Nephron progenitor cell (in vitro differentiated cells): ENCODE data around the gene ZNF142.

Experiments used
- DNase-seq: peaks from one replicate; pipeline ENCODE4 v3.0.0; 2021
- H3K27ac Mint-ChIP-seq: 2 replicates; pipeline ENCODE4 v1.8.0; 2021; ENCODE audit warnings: mild to moderate bottlenecking, moderate library complexity, mixed read lengths
- H3K27me3 Mint-ChIP-seq: 2 replicates; pipeline ENCODE4 v1.8.0; 2021; ENCODE audit warnings: mild to moderate bottlenecking, low read depth, mixed read lengths; ENCODE audit not compliant: poor library complexity
- H3K36me3 Mint-ChIP-seq: 2 replicates; pipeline ENCODE4 v1.8.0; 2021; ENCODE audit warnings: low read depth, mixed read lengths
- H3K4me1 Mint-ChIP-seq: 2 replicates; pipeline ENCODE4 v1.8.0; 2021; ENCODE audit warnings: mixed read lengths
- H3K4me3 Mint-ChIP-seq: 2 replicates; pipeline ENCODE4 v1.8.0; 2021; ENCODE audit warnings: mild to moderate bottlenecking, moderate library complexity, mixed read lengths
- H3K9me3 Mint-ChIP-seq: 2 replicates; pipeline ENCODE4 v1.8.0; 2021; ENCODE audit warnings: mild to moderate bottlenecking, moderate library complexity, mixed read lengths
- CTCF ChIP-seq: fragments of 200-600 bp; sonication (generic); IDR thresholded peaks from 2 replicates; pipeline ENCODE4 v1.5.0; 2021; ENCODE audit warnings: antibody characterized with exemption

ZNF142 gene

GRCh38 chr2:218662377-218662776, 3.0 kb upstream of the ZNF142 start:
- Mint-ChIP-seq H3K27ac (peak overlapping the region; percentile 41), H3K27me3 (peaks cover 3% of the 10 kb centered on the region), H3K36me3 (peaks cover 45% of the 10 kb centered on the region), H3K9me3 (no peaks in the 10 kb centered on the region), H3K4me3 (no peak overlapping the region), H3K4me1 (peaks cover 28% of the 10 kb centered on the region)
- no peak for TF ChIP-seq CTCF
- DNase-seq = no peak

GRCh38 chr2:218659988-218660358, 550 bp upstream of the ZNF142 start:
- no peak overlapping the region for H3K27ac Mint-ChIP-seq

GRCh38 chr2:218658671-218659257, 659 bp downstream of the ZNF142 start:
- TF ChIP-seq CTCF = peak; percentile 43
- DNase-seq = peak; percentile 47
- peaks cover 6% of the 10 kb centered on the region for H3K27me3 Mint-ChIP-seq
- peaks cover 28% of the 10 kb centered on the region for H3K4me1 Mint-ChIP-seq
- peak overlapping the region; percentile 70 for H3K27ac Mint-ChIP-seq
- peaks cover 33% of the 10 kb centered on the region for H3K36me3 Mint-ChIP-seq
- no peaks in the 10 kb centered on the region for H3K9me3 Mint-ChIP-seq
- H3K4me3 Mint-ChIP-seq = peak overlapping the region; percentile 99

More at GRCh38 chr2:218659988-218660358, 550 bp upstream of the ZNF142 start:
- TF ChIP-seq CTCF = no peak
- Mint-ChIP-seq H3K9me3 (no peaks in the 10 kb centered on the region), H3K36me3 (peaks cover 40% of the 10 kb centered on the region), H3K4me3 (peak overlapping the region; percentile 99), H3K4me1 (peaks cover 28% of the 10 kb centered on the region), H3K27me3 (peaks cover 6% of the 10 kb centered on the region)
- no peak for DNase-seq

- H3K9me3 Mint-ChIP-seq = no peaks in the 10 kb centered on the region
- peaks cover 34% of the 10 kb centered on the region for H3K36me3 Mint-ChIP-seq
- TF ChIP-seq CTCF = no peak
- H3K27me3 Mint-ChIP-seq = peaks cover 6% of the 10 kb centered on the region
- DNase-seq = no peak
- H3K27ac Mint-ChIP-seq = no peak overlapping the region
- H3K4me1 Mint-ChIP-seq = peaks cover 28% of the 10 kb centered on the region
- H3K4me3 Mint-ChIP-seq = no peak overlapping the region
These were observed 3.7 kb downstream of the ZNF142 start for GRCh38 chr2:218655751-218656150.

GRCh38 chr2:218648787-218649100, 10.7 kb downstream of the ZNF142 start:
- DNase-seq = no peak

More at GRCh38 chr2:218648787-218649100, 10.7 kb downstream of the ZNF142 start:
- peak overlapping the region; percentile 86 for H3K27ac Mint-ChIP-seq
- H3K9me3 Mint-ChIP-seq = no peaks in the 10 kb centered on the region
- no peaks in the 10 kb centered on the region for H3K4me1 Mint-ChIP-seq
- no peak overlapping the region for H3K4me3 Mint-ChIP-seq
- H3K27me3 Mint-ChIP-seq = no peaks in the 10 kb centered on the region
- peaks cover 60% of the 10 kb centered on the region for H3K36me3 Mint-ChIP-seq
- no peak for TF ChIP-seq CTCF
